HepG2 (cell line): ENCODE data around the gene GEMIN2. TPM values are rescaled to one million over a fixed set of nuclear protein-coding genes. Genes with fewer than 3 reads are reported as not detected.
A peak's percentile ranks its signal among the peaks of the same experiment; 100 is the strongest.

Experiments
- ATAC-seq: fragments of 200-7000 bp; cut with Tn5 transposase; 3 replicates; pipeline ENCODE4 v1.9.1; 2020; ENCODE audit warnings: mild to moderate bottlenecking, moderate library complexity
- BruUV-seq: library from RNA; stranded (reverse); fragments of 400-500 nt; replicated peaks from 2 replicates; lab custom pipeline; 2021; lab: Mats Ljungman, UMichigan
- CTCF ChIA-PET: fragments of 300-600 bp; formaldehyde crosslinking; extraction: SDS; loops from one replicate; lab custom pipeline; 2021; ENCODE audit warnings: low total read pairs, inconsistent platforms, low intra/inter-chr PET ratio; lab: Yijun Ruan, JAX
- POLR2A ChIA-PET: fragments of 350-600 bp; sonication (Branson Sonifier 250); formaldehyde crosslinking; loops from one replicate; lab custom pipeline; 2020; ENCODE audit warnings: antibody characterized with exemption, inconsistent platforms; lab: Yijun Ruan, JAX
- DNase-seq: peaks from one replicate; pipeline ENCODE4 v3.0.0-alpha.2; 2015; ENCODE audit warnings: low spot score
- FAIRE-seq: peaks from 3 replicates; lab custom pipeline; 2011; peaks lifted over from hg19 to GRCh38; lab: Jason Lieb, UNC
- H2AFZ ChIP-seq: one replicate; pipeline ENCODE4 v1.6.1; 2011; ENCODE audit warnings: low read length, inconsistent platforms
- H3K27ac ChIP-seq: fragments of 300-600 bp; 3 replicates; pipeline ENCODE4 v1.8.0; 2011; ENCODE audit warnings: mixed run types, mild to moderate bottlenecking, mixed read lengths, low read length, inconsistent platforms; ENCODE audit not compliant: insufficient read depth; ENCODE audit errors: extremely low read length
- H3K27me3 ChIP-seq, 2 experiments: fragments of 200-600 bp in 1 of 2; 2 replicates in 1 of 2; 3 replicates in 1 of 2; pipeline versions ENCODE4 v1.6.0 to v1.8.0; 2011; ENCODE audit warnings: low read length in 2 of 2, mild to moderate bottlenecking in 2 of 2, moderate library complexity in 2 of 2, inconsistent platforms in 1 of 2; ENCODE audit not compliant: insufficient read depth in 2 of 2, control insufficient read depth in 1 of 2
- H3K36me3 ChIP-seq, 2 experiments: fragments of 200-600 bp in 1 of 2; replicated peaks in 1 of 2; 2 replicates in 1 of 2; 3 replicates in 1 of 2; pipeline versions ENCODE4 v1.5.1 to v1.8.0; 2011; ENCODE audit warnings: low read length in 2 of 2, inconsistent platforms in 1 of 2; ENCODE audit not compliant: insufficient read depth in 2 of 2, control insufficient read depth in 1 of 2
- H3K4me1 ChIP-seq: 2 replicates; pipeline ENCODE4 v1.5.1; 2012; ENCODE audit warnings: low read length, inconsistent platforms; ENCODE audit not compliant: insufficient read depth
- H3K4me2 ChIP-seq: 2 replicates; pipeline ENCODE4 v1.6.0; 2011; ENCODE audit warnings: low read depth, low read length, inconsistent platforms
- H3K4me3 ChIP-seq, 3 experiments: fragments of 200-600 bp in 1 of 3; sonication (generic), shearing (Covaris generic) in 1 of 3; replicated peaks in 1 of 3; 2 replicates each; pipeline ENCODE4 v1.5.1; 2011 to 2016; ENCODE audit warnings: low read length in 3 of 3, inconsistent platforms in 2 of 3, low read depth in 2 of 3, mild to moderate bottlenecking in 2 of 3, control low read depth in 1 of 3, mixed read lengths in 1 of 3; ENCODE audit not compliant: insufficient read depth in 1 of 3
- H3K79me2 ChIP-seq: one replicate; pipeline ENCODE4 v1.6.1; 2011; ENCODE audit warnings: low read length, inconsistent platforms; ENCODE audit not compliant: insufficient read depth
- H3K9ac ChIP-seq: 2 replicates; pipeline ENCODE4 v1.6.0; 2011; ENCODE audit warnings: mild to moderate bottlenecking, low read depth, low read length, inconsistent platforms; ENCODE audit not compliant: insufficient read depth
- H3K9me3 ChIP-seq: 2 replicates; pipeline ENCODE4 v1.5.1; 2012; ENCODE audit warnings: mild to moderate bottlenecking, low read length
- H4K20me1 ChIP-seq: 2 replicates; pipeline ENCODE4 v1.6.0; 2011; ENCODE audit warnings: inconsistent platforms, mild to moderate bottlenecking, low read length, moderate library complexity; ENCODE audit not compliant: insufficient read depth
- EEA1 ChIP-seq: sonication (generic); formaldehyde crosslinking; IDR thresholded peaks from 2 replicates; pipeline ENCODE4 v1.5.1; 2020; ENCODE audit warnings: mild to moderate bottlenecking, missing genetic modification reagents, borderline replicate concordance
- HDAC6 ChIP-seq: fragments of 200-600 bp; sonication (generic); IDR thresholded peaks from 2 replicates; pipeline ENCODE4 v1.7.0; 2017; ENCODE audit warnings: mild to moderate bottlenecking, antibody characterized with exemption, low read length, low read depth
- HOXA7 ChIP-seq: sonication (generic); formaldehyde crosslinking; IDR thresholded peaks from 2 replicates; pipeline ENCODE4 v1.8.1; 2022; ENCODE audit warnings: mild to moderate bottlenecking, missing genetic modification reagents, moderate library complexity
- NCOR1 ChIP-seq: fragments of 200-600 bp; sonication (generic); IDR thresholded peaks from 2 replicates; pipeline ENCODE4 v1.7.0; 2017; ENCODE audit warnings: antibody characterized with exemption, low read length, borderline replicate concordance
- RBAK ChIP-seq: sonication (generic); formaldehyde crosslinking; IDR thresholded peaks from 2 replicates; pipeline ENCODE4 v1.5.1; 2020; ENCODE audit warnings: mild to moderate bottlenecking, missing genetic modification reagents
- ZNF609 ChIP-seq: sonication (generic); formaldehyde crosslinking; IDR thresholded peaks from 2 replicates; pipeline ENCODE4 v1.4.0; 2020; ENCODE audit warnings: mild to moderate bottlenecking, missing genetic modification reagents, borderline replicate concordance
- WGBS: methylation state at CpG from one replicate; pipeline ENCODE4 v1.1.6; 2017; ENCODE audit warnings: low lambda C conversion rate; 5-methylcytosine and 5-hydroxymethylcytosine counted together
- in situ Hi-C: cut with HindIII; loops from 2 replicates; pipeline ENCODE4 v1.10.0; 2017; ENCODE audit warnings: low pct_unique_long_range_greater_than_20kb; ENCODE audit not compliant: extremely low pct_ligation_motif_present
- intact Hi-C: fragments of 100-400 bp; cut with micrococcal nuclease; formaldehyde crosslinking; loops from one replicate; pipeline ENCODE4 v1.10.0; 2022; ENCODE audit not compliant: unreplicated experiment
- polyA plus RNA-seq, 8 experiments: library from polyadenylated mRNA; depleted of rRNA in 3 of 8; stranded (reverse) in 7 of 8; unstranded in 1 of 8; fragments of >200 nt; fragmentation: Illumina TruSeq in 4 of 8; extraction: Trizol in 4 of 8; gene quantifications; 2 replicates each; pipeline versions ENCODE4 v1.2.1 to v1.2.3, GENCODE V29; 2011 to 2016; ENCODE audit warnings: low read depth in 4 of 8, missing spikeins in 1 of 8, mixed read lengths in 1 of 8; ENCODE audit not compliant: insufficient read depth in 1 of 8
- total RNA-seq, 5 experiments: library from RNA; depleted of rRNA; stranded (reverse); fragments of >200 nt; fragmentation: Illumina TruSeq; extraction: Trizol; gene quantifications; 2 replicates each; pipeline ENCODE4 v1.2.3, GENCODE V29; 2016; ENCODE audit warnings: low read depth in 1 of 5
- TF ChIP-seq, protein P1 (sequence below): sonication (generic); formaldehyde crosslinking; IDR thresholded peaks from 2 replicates; pipeline ENCODE4 v1.4.0; 2020; ENCODE audit warnings: missing genetic modification reagents
- TF ChIP-seq, protein P2 (sequence below): sonication (generic); formaldehyde crosslinking; IDR thresholded peaks from 2 replicates; pipeline ENCODE4 v1.5.0; 2020; ENCODE audit warnings: missing genetic modification reagents
- TF ChIP-seq, protein P3 (sequence below): sonication (generic); formaldehyde crosslinking; IDR thresholded peaks from 2 replicates; pipeline ENCODE4 v1.4.0; 2020; ENCODE audit warnings: missing genetic modification reagents

Gene GEMIN2
- total and polyA plus RNA-seq, 2 of the 13 experiments (the other 11 are each of a cell fraction or from before 2014, with no cell fraction given): 54.8 to 110 TPM

- DNase-seq: no peak
- peaks cover 14% of the 10 kb centered on the region for H4K20me1 ChIP-seq
- no TSS peak for BruUV-seq
- H2AFZ ChIP-seq: no peak overlapping the region
- ChIA-PET CTCF (no interaction called here), POLR2A (interaction anchor here (1.4 to 3.1 kb wide), 7 partner anchors 9 to 151 kb away, joined by 5 to 54 read pairs (median 14); partner anchors contain the start of gene GEMIN2)
- no peaks in the 10 kb centered on the region; a peak in 1 of 5 replicates for H3K27me3 ChIP-seq
- peak overlapping the region; percentile 98 for H3K9ac ChIP-seq
- peaks cover 61% of the 10 kb centered on the region for H3K4me1 ChIP-seq
- intact Hi-C loops: no loop called here
- FAIRE-seq: no peak
- peak overlapping the region; percentile 88 for H3K4me2 ChIP-seq
- peaks cover 42% of the 10 kb centered on the region for H3K79me2 ChIP-seq
- H3K36me3 ChIP-seq: peaks cover 37 to 50% of the 10 kb centered on the region in 2 experiments
- no peaks in the 10 kb centered on the region for H3K9me3 ChIP-seq
- in situ Hi-C loops: no loop called here
- peak overlapping the region; percentile 80 to 96 (median 80) for H3K4me3 ChIP-seq
- WGBS: 67% methylated on average over 5 of the region's 5 CpGs
- H3K27ac ChIP-seq: peak overlapping the region; percentile 88
- no peak for ATAC-seq
- peak; percentile 6; the same call in 1 of the 2 replicates for TF ChIP-seq NCOR1
- TF ChIP-seq, protein P1, sequence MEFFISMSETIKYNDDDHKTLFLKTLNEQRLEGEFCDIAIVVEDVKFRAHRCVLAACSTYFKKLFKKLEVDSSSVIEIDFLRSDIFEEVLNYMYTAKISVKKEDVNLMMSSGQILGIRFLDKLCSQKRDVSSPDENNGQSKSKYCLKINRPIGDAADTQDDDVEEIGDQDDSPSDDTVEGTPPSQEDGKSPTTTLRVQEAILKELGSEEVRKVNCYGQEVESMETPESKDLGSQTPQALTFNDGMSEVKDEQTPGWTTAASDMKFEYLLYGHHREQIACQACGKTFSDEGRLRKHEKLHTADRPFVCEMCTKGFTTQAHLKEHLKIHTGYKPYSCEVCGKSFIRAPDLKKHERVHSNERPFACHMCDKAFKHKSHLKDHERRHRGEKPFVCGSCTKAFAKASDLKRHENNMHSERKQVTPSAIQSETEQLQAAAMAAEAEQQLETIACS: peak; percentile 33; the same call in 1 of the 2 replicates
- TF ChIP-seq, protein P2, sequence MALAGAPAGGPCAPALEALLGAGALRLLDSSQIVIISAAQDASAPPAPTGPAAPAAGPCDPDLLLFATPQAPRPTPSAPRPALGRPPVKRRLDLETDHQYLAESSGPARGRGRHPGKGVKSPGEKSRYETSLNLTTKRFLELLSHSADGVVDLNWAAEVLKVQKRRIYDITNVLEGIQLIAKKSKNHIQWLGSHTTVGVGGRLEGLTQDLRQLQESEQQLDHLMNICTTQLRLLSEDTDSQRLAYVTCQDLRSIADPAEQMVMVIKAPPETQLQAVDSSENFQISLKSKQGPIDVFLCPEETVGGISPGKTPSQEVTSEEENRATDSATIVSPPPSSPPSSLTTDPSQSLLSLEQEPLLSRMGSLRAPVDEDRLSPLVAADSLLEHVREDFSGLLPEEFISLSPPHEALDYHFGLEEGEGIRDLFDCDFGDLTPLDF (CRISPR knock-in tag): peak; percentile 62; the same call in 1 of the 2 replicates
- TF ChIP-seq EEA1 (CRISPR knock-in tag): no peak
- TF ChIP-seq ZNF609 (CRISPR knock-in tag): peak; percentile 46; the same call in 1 of the 2 replicates
- no peak for TF ChIP-seq HOXA7 (CRISPR knock-in tag)
- TF ChIP-seq HDAC6: 0 out of 2 replicates have a peak, but pooled peaks have one; percentile 60
- no peak for TF ChIP-seq RBAK (CRISPR knock-in tag)
- TF ChIP-seq, protein P3, sequence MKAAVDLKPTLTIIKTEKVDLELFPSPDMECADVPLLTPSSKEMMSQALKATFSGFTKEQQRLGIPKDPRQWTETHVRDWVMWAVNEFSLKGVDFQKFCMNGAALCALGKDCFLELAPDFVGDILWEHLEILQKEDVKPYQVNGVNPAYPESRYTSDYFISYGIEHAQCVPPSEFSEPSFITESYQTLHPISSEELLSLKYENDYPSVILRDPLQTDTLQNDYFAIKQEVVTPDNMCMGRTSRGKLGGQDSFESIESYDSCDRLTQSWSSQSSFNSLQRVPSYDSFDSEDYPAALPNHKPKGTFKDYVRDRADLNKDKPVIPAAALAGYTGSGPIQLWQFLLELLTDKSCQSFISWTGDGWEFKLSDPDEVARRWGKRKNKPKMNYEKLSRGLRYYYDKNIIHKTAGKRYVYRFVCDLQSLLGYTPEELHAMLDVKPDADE: 0 out of 2 replicates have a peak, but pooled peaks have one; percentile 45
Observed at GRCh38 chr14:39176263-39177167, 62.4 kb downstream of the GEMIN2 start.
